ENCODE data around the gene GAPDH.
"Not testable (repeated sequence)": the region's sequence is repeated elsewhere in the genome, so short reads cannot be mapped to it uniquely, and the experiment has no call there.

Gene GAPDH

GRCh38 chr12:6494258-6494743, 40.0 kb upstream of the GAPDH start:
- TF ChIP-seq CTCF (conservative IDR thresholded peaks at IDR 0.05; ENCODE audit: low read depth) = no peak
- POLR2A ChIA-PET (ENCODE audit: low non-redundant PET) = no interaction called here
- DNase-seq (ENCODE audit: low spot score) = no peak
- CTCF ChIA-PET = no interaction called here
- H3K27ac ChIP-seq = peak overlapping the region; percentile 93

- CTCF ChIA-PET = interaction anchor here (1.0 kb wide), 1 partner anchor 44 kb away, joined by 3 read pairs; no protein-coding TSS in a partner anchor
- POLR2A ChIA-PET (ENCODE audit: low non-redundant PET) = no interaction called here
- H3K27ac ChIP-seq = no peak overlapping the region
- peak; percentile 26 for DNase-seq (ENCODE audit: low spot score)
- no peak for TF ChIP-seq CTCF (conservative IDR thresholded peaks at IDR 0.05; ENCODE audit: low read depth)
Measured at GRCh38 chr12:6494968-6495367, 39.3 kb upstream of the GAPDH start.

- DNase-seq (ENCODE audit: low spot score) = not testable (repeated sequence)
- ChIA-PET POLR2A (ENCODE audit: low non-redundant PET) (interaction anchor here (0.7 to 2.2 kb wide), 2 partner anchors 37 to 43 kb away, joined by 4 to 5 read pairs; partner anchors contain the start of gene GAPDH), CTCF (interaction anchor here (0.6 kb wide), 1 partner anchor 509 kb away, joined by 3 read pairs; no protein-coding TSS in a partner anchor)
- H3K27ac ChIP-seq = peak overlapping the region; percentile 43; the same call in 1 of the 2 replicates
Measured at GRCh38 chr12:6497291-6497690, 37.0 kb upstream of the GAPDH start.

- no peak overlapping the region for H3K27ac ChIP-seq
- DNase-seq (ENCODE audit: low spot score) = no peak
- TF ChIP-seq CTCF (conservative IDR thresholded peaks at IDR 0.05; ENCODE audit: low read depth) = no peak
- ChIA-PET POLR2A (ENCODE audit: low non-redundant PET) (no interaction called here), CTCF (no interaction called here)
Measured at GRCh38 chr12:6500466-6500865, 33.9 kb upstream of the GAPDH start.

- DNase-seq (ENCODE audit: low spot score) = peak; percentile 15
- POLR2A ChIA-PET (ENCODE audit: low non-redundant PET) = no interaction called here
- TF ChIP-seq CTCF (conservative IDR thresholded peaks at IDR 0.05; ENCODE audit: low read depth) = no peak
- CTCF ChIA-PET = no interaction called here
- peak overlapping the region; percentile 69 for H3K27ac ChIP-seq
Measured at GRCh38 chr12:6507102-6507998, 27.0 kb upstream of the GAPDH start.

- no peak for DNase-seq (ENCODE audit: low spot score)
- POLR2A ChIA-PET (ENCODE audit: low non-redundant PET) = no interaction called here
- CTCF ChIA-PET = no interaction called here
- no peak for TF ChIP-seq CTCF (conservative IDR thresholded peaks at IDR 0.05; ENCODE audit: low read depth)
- peak overlapping the region; percentile 69 for H3K27ac ChIP-seq
Measured at GRCh38 chr12:6508087-6508486, 26.2 kb upstream of the GAPDH start.

GRCh38 chr12:6520186-6520585, 14.1 kb upstream of the GAPDH start:
- H3K27ac ChIP-seq = no peak overlapping the region
- TF ChIP-seq CTCF (conservative IDR thresholded peaks at IDR 0.05; ENCODE audit: low read depth) = no peak
- CTCF ChIA-PET = no interaction called here
- POLR2A ChIA-PET (ENCODE audit: low non-redundant PET) = no interaction called here
- DNase-seq (ENCODE audit: low spot score) = no peak
